ENCODE data around the gene PRORP. TPM values are rescaled to one million over a fixed set of nuclear protein-coding genes. Genes with fewer than 3 reads are reported as not detected.
"Not testable (repeated sequence)": the region's sequence is repeated elsewhere in the genome, so short reads cannot be mapped to it uniquely, and the experiment has no call there.

The PRORP gene
- total RNA-seq, 2 donors from 2014 or later = 12.6 to 21.5 TPM

GRCh38 chr14:35085441-35085840 is 36.9 kb upstream of the PRORP start:
- TF ChIP-seq, protein P1, sequence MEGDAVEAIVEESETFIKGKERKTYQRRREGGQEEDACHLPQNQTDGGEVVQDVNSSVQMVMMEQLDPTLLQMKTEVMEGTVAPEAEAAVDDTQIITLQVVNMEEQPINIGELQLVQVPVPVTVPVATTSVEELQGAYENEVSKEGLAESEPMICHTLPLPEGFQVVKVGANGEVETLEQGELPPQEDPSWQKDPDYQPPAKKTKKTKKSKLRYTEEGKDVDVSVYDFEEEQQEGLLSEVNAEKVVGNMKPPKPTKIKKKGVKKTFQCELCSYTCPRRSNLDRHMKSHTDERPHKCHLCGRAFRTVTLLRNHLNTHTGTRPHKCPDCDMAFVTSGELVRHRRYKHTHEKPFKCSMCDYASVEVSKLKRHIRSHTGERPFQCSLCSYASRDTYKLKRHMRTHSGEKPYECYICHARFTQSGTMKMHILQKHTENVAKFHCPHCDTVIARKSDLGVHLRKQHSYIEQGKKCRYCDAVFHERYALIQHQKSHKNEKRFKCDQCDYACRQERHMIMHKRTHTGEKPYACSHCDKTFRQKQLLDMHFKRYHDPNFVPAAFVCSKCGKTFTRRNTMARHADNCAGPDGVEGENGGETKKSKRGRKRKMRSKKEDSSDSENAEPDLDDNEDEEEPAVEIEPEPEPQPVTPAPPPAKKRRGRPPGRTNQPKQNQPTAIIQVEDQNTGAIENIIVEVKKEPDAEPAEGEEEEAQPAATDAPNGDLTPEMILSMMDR (IDR thresholded peaks at IDR 0.05) = no peak
- no peak overlapping the region for H3K27ac ChIP-seq
- DNase-seq (ENCODE audit: low spot score) = no peak
- no peaks in the 10 kb centered on the region for H3K9me3 ChIP-seq
- H3K4me3 ChIP-seq = no peak overlapping the region
- no peaks in the 10 kb centered on the region for H3K27me3 ChIP-seq
- peaks cover 62% of the 10 kb centered on the region for H3K36me3 ChIP-seq
- no peaks in the 10 kb centered on the region for H3K4me1 ChIP-seq

- TF ChIP-seq, protein P1 (IDR thresholded peaks at IDR 0.05) = no peak
- H3K9me3 ChIP-seq = no peaks in the 10 kb centered on the region
Measured at GRCh38 chr14:35088514-35088913, 33.8 kb upstream of the PRORP start.

GRCh38 chr14:35094645-35095044 is 27.7 kb upstream of the PRORP start:
- not testable (repeated sequence) for H3K9me3 ChIP-seq; DNase-seq (ENCODE audit: low spot score); H3K27ac ChIP-seq; H3K27me3 ChIP-seq; H3K4me3 ChIP-seq; H3K4me1 ChIP-seq
- H3K36me3 ChIP-seq = peaks cover 47% of the 10 kb centered on the region

More at GRCh38 chr14:35088514-35088913, 33.8 kb upstream of the PRORP start:
- no peak overlapping the region for H3K4me3 ChIP-seq
- H3K27me3 ChIP-seq = no peaks in the 10 kb centered on the region
- H3K27ac ChIP-seq = no peak overlapping the region
- no peak for DNase-seq (ENCODE audit: low spot score)
- H3K4me1 ChIP-seq = no peaks in the 10 kb centered on the region
- peaks cover 59% of the 10 kb centered on the region for H3K36me3 ChIP-seq

DNA sequence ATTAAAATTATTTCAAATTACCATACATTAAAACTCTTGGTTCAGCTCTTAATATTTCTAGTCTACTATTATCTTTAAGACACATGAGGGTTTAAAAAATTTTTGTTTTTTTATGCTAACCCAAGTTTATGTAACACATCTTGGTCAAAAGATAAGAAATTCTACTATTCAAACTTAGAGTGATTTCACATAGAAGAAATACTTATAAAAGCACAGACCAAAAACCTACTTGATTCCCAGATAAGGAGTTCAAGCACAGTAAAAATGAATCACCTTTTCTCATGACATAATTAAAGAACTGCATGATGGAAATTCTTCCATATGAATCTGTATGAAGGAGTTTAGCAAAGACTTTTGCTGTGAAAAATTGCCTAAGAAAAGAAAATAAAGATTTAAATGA is 14.5 kb upstream of the PRORP start:
- no peak for DNase-seq (ENCODE audit: low spot score)
- Histone ChIP-seq H3K4me3 (no peak overlapping the region), H3K27me3 (no peaks in the 10 kb centered on the region), H3K9me3 (no peaks in the 10 kb centered on the region), H3K27ac (no peak overlapping the region), H3K4me1 (no peaks in the 10 kb centered on the region), H3K36me3 (peaks cover 79% of the 10 kb centered on the region)
- TF ChIP-seq, protein P1 (IDR thresholded peaks at IDR 0.05) = no peak

- TF ChIP-seq, protein P1 (IDR thresholded peaks at IDR 0.05) = no peak
- no peaks in the 10 kb centered on the region for H3K27me3 ChIP-seq
Measured at GRCh38 chr14:35112641-35113040, 9.7 kb upstream of the PRORP start.

DNA sequence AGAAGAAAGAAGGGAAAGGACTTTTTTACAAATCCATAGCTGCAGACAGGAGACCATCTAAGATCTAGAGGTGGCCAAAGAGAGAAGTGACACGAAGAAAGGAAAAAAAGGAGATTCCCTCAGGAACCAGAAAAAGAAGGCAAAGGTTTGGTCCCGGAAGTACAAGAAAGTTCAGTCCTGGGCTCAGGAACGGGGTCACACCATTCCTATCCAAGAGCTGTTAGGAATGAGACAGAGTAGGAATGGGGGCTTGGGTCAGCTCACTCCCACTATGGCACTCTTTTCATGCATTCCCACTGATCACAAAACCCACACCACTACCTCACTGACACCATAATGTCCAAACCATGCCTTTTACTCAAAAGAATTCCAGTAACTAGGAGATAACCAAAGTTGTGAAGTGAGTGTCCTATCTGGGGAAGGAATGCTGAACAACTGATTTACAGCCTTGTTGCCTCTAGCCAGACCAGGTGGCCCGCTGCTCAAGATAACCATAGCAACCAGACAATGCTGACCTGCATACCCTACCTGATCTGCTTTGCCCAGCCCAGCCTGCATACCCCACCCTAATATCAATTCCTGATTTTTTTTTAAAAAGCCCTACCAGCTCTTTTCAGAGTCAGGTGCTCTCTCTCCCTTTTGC is 8.9 kb upstream of the PRORP start:
- TF ChIP-seq, protein P1 (IDR thresholded peaks at IDR 0.05) = no peak
- Histone ChIP-seq H3K4me1 (no peaks in the 10 kb centered on the region), H3K27ac (no peak overlapping the region), H3K36me3 (peaks cover 79% of the 10 kb centered on the region), H3K27me3 (no peaks in the 10 kb centered on the region), H3K4me3 (no peak overlapping the region), H3K9me3 (no peaks in the 10 kb centered on the region)
- no peak for DNase-seq (ENCODE audit: low spot score)

More at GRCh38 chr14:35112641-35113040, 9.7 kb upstream of the PRORP start:
- H3K9me3 ChIP-seq = no peaks in the 10 kb centered on the region
- no peak overlapping the region for H3K27ac ChIP-seq
- no peak overlapping the region for H3K4me3 ChIP-seq
- no peak for DNase-seq (ENCODE audit: low spot score)
- H3K36me3 ChIP-seq = peaks cover 86% of the 10 kb centered on the region
- no peaks in the 10 kb centered on the region for H3K4me1 ChIP-seq
